NOMO-1 treated with DMSO at 0.1 percent for 48 hours (cell line): ENCODE data around the gene GOLGA3.

ENCODE experiments used
- DNase-seq: peaks from one replicate; lab custom pipeline; 2025; ENCODE audit not compliant: unreplicated experiment; lab: John Stamatoyannopoulos, UW

Gene GOLGA3

DNA sequence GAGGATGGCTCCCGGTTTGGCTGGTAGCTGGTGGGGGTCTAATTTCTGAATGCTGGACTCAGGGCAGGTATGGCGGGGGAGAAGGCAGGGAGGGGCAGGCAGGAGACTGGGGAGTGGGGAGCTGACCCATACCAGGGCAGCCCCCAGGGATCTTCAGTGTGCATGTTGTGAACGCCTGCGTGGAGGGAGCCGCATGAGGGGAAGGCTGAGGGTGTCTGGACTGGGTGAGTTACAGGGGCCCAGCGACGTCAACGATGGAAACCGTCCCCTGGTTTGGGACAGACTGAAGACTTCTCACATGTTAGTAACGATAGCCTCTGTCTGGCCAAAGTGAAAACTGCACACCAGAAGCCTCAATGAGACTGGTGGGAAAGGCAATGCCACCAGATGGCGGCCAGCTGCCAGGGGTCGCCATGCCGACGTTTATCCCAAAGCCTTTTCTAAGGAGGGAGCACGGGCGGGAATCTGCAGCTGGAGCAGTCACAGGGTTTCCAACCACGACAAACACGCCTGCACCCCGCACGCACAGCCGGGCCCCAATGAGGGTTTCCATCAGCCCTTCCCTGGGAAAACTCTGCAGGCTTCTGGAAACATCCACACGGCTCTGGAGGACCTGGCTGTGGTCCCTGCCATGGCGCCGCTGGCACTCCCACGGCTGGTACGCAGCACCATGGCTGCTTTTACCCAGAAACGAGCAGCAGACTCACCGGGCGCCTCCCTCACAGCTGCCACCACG, 104.0 kb downstream of the GOLGA3 start:
- no peak for DNase-seq

DNA sequence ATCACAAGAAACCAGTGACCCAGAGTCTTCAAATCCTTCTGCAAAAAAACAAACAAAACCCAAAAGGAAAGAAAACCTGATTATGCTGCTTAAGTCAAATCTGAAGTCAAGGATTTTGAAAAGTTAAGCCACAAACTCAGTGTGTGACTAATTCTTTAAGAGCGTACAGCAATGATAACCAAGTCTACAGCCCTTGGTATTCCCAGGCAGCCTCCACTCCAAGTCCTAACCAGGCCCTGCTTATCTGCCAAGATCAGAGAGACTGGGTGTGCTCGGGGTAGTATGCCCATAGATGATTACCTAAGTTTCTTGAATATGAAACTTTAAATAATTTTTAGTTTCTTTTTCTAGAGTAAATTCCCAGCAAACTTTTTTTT, 104.9 kb downstream of the GOLGA3 start:
- no peak for DNase-seq

DNA sequence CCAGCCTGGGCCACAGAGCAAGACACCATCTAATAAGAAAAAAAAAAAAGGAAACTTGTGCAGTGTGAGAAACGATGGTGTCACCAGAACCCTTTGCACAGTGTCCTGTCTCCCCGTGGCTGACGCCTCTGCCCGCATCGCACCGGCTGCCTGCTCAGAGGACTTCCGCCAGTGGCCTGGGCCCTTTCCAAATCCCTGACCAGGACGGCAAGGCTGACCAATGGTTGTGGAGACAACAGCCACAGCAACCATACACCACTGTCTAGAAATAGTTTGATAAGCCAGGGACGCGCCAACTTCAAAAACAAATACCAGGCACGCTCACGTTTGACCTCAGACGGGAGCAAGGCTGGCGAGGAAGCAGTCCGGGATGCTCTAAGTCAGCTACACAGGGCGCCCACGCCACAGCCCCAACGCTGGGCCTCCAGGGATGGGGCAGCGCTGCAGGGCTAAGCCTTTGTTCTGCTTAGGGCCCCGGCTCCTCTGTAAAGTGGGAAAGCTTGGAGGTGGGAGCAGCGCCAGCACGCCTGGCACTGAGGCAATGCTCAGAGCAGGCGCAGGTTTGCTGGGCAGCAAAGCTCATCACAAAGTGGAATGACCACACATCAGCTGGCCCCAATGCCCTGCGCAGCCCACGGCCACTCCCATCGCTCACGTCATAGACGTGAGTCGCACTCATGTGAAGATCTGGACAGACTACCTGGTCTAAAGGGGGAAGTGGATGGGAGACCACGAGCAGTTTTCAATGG, 105.5 kb downstream of the GOLGA3 start:
- no peak for DNase-seq

DNA sequence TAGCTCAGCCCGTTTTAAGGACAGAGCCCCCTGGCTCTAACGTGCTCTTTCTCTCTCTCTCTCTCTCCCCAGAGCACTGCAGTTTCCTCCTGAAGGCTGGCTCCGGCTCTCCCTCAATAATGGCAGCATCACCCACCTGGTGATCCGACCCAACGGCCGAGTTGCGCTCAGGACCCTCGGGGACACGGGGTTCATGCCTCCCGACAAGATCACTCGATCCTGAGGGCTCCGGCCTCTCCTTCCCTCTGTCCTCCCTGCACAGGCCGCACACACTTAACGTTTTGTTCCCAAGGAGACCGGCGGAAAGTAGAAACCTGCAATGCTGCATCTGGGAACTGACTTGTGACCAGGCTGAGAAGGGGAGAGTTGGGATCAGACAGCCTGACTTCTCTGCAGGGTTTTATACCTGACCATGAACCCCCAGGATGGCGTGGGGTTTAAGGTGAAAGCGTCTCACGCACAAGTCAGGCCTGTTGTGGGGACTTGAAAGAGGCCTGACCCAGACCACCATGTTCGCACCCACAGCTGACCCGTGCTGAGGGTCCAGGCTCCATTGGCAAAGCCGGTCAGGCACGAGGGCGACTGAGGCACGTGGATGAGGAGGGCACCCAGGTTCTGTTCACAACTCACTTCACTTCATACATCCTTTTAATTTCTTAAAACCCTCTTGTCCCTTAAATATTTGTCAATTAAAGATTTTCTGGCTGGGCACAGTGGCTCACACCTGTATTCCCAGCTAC, 107.9 kb downstream of the GOLGA3 start:
- no peak for DNase-seq

DNA sequence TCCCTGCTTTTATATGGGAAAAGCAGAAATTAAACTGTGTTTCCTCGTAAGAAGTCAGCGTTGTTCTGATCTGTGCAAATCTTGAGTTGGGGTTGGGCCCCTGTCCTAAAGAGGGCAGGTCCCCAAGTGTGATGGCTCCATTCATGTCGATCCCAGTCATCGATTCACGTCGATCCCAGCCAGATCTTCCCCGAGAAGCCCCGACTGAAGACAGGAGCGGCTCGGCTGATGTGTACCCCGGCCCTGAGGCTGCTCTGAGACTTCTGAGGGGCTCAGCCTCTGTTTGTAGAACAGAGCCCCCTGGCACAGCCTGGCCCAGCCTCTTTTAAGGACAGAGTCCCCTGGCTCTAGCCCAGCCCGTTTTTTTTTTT, 108.7 kb downstream of the GOLGA3 start:
- no peak for DNase-seq

DNA sequence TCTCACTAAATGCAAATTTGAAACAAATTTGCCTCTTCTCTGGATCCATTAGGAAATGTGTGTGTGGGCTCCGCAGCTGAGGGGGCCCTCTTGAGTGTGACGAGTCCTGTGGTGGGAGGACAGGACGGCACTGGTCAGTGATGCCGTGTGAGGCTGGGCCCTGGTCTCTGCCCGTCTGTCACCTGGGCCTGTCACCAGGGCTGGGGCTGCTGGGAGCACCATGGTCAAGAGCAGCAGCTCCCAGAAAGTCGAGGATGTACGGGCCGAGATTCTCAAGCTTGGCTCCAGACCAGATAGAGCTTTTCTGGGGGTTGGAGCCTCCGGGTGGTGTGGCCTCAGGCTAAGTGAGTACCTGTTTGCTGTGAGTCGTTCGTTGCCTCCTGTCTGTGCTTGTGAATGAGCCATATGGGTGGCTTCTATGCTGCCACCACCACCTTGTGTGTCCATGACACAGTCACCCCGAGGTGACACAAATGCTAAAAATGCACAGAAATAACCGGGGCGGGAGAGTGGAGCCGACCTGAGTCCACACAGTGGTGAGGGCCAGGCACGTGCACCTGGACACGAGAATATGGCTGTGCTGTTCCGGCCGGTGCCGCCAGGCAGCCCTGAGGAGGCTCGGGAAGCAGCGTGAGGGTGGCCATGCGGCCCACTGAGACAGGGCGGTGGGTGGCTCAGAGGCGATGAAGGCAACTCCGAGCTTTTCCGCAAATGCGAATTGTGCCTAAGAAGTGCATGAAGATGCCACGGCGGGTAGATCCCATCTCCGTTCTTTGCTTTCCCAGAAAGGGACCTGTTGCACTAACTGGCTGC, 109.3 kb downstream of the GOLGA3 start:
- no peak for DNase-seq
